Esophagus muscularis mucosa (tissue), 4 donors: ENCODE results near the gene SELENOO. TPM values are rescaled to one million over a fixed set of nuclear protein-coding genes. Genes with fewer than 3 reads are reported as not detected.

Experiments used
- DNase-seq: peaks from one replicate; pipeline ENCODE4 v3.0.0-alpha.2; 2017; ENCODE audit errors: extremely low spot score
- H3K27ac ChIP-seq, 4 donors: fragments of 200-600 bp; sonication (generic); replicated peaks in 1 of 4; 1 replicate in 3 of 4; 2 replicates in 1 of 4; pipeline ENCODE4 v1.5.1; 2016 to 2019; ENCODE audit warnings: mild to moderate bottlenecking in 1 of 4
- H3K27me3 ChIP-seq, 4 donors: fragments of 200-600 bp; sonication (generic); one replicate each; pipeline versions ENCODE4 v1.5.1 to v1.6.0; 2016 to 2019
- H3K36me3 ChIP-seq, 4 donors: fragments of 200-600 bp; sonication (generic); one replicate each; pipeline ENCODE4 v1.5.1; 2016 to 2019
- H3K4me1 ChIP-seq, 4 donors: fragments of 200-600 bp; sonication (generic); one replicate each; pipeline ENCODE4 v1.5.1; 2016 to 2019
- H3K4me3 ChIP-seq, 4 donors: fragments of 200-600 bp; sonication (generic); 1 replicate in 2 of 4; 2 replicates in 2 of 4; pipeline ENCODE4 v1.5.1; 2016 to 2019; ENCODE audit warnings: mild to moderate bottlenecking in 4 of 4, moderate library complexity in 1 of 4
- H3K9me3 ChIP-seq, 4 donors: fragments of 200-600 bp; sonication (generic); 1 replicate in 3 of 4; 2 replicates in 1 of 4; pipeline ENCODE4 v1.5.1; 2016 to 2019
- EP300 ChIP-seq: sonication (generic); formaldehyde crosslinking; IDR thresholded peaks from one replicate; pipeline ENCODE4 v1.6.1; 2017; ENCODE audit warnings: antibody characterized with exemption
- POLR2A ChIP-seq: fragments of 450-650 bp; IDR thresholded peaks from one replicate; pipeline ENCODE4 v1.6.1; 2017; ENCODE audit warnings: antibody characterized with exemption, moderate library complexity, mild to moderate bottlenecking, low read depth
- POLR2AphosphoS5 ChIP-seq, 2 donors: sonication (generic); formaldehyde crosslinking; IDR thresholded peaks; one replicate each; pipeline ENCODE4 v1.6.1; 2017; ENCODE audit warnings: antibody characterized with exemption in 2 of 2
- WGBS: methylation state at CpG from one replicate; pipeline ENCODE4 v1.1.5; 2018; 5-methylcytosine and 5-hydroxymethylcytosine counted together
- intact Hi-C: fragments of 100-400 bp; cut with DNase I; formaldehyde crosslinking; loops from one replicate; pipeline ENCODE4 v1.15.1; 2023
- total RNA-seq, 4 donors: library from RNA; depleted of rRNA; stranded (reverse); fragments of >200 nt; gene quantifications; one replicate each; pipeline versions ENCODE4 v1.1.0 to v1.2.1, GENCODE V29; 2016
- TF ChIP-seq, protein P1 (sequence below), 3 experiments: fragments of 200-600 bp in 2 of 3; fragments of 450-650 bp in 1 of 3; sonication (generic) in 2 of 3; IDR thresholded peaks; one replicate each; pipeline ENCODE4 v1.5.1; 2017 to 2019; ENCODE audit warnings: antibody characterized with exemption in 3 of 3, mild to moderate bottlenecking in 2 of 3, moderate library complexity in 1 of 3

Gene SELENOO
- total RNA-seq, 4 donors from 2014 or later, result 22.4 to 41.0 (median 23.0) TPM

DNA sequence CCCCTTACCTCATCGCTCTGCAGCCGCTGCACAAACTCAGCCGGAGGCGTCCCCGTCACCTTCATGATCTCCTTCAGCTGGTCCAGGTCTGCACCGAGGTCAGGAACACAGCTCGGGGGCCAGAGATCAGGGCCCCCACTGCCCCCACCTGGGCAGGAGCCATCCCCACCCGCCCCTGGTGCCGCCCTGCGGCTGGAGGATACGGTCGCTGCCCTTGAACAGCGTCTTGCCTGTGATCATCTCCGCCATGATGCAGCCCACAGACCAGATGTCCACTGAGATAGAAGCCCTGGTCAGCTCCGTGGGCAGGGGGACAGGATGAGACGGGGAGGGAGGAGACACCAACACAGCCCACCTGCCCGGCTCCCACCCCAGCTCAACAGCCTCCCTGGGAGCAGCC is 54.8 kb downstream of the SELENOO start:
- peaks cover 0 to 23% (median 0%) of the 10 kb centered on the region in 4 donors for H3K27me3 ChIP-seq
- WGBS, result 90% methylated on average over 10 of the region's 17 CpGs
- DNase-seq, result no peak
- peaks cover 23 to 34% (median 29%) of the 10 kb centered on the region in 4 donors for H3K4me1 ChIP-seq
- no peaks in the 10 kb centered on the region for H3K9me3 ChIP-seq
- TF ChIP-seq POLR2A (no peak), POLR2AphosphoS5 (IDR thresholded peaks at IDR 0.05) (no peak)
- TF ChIP-seq, protein P1, sequence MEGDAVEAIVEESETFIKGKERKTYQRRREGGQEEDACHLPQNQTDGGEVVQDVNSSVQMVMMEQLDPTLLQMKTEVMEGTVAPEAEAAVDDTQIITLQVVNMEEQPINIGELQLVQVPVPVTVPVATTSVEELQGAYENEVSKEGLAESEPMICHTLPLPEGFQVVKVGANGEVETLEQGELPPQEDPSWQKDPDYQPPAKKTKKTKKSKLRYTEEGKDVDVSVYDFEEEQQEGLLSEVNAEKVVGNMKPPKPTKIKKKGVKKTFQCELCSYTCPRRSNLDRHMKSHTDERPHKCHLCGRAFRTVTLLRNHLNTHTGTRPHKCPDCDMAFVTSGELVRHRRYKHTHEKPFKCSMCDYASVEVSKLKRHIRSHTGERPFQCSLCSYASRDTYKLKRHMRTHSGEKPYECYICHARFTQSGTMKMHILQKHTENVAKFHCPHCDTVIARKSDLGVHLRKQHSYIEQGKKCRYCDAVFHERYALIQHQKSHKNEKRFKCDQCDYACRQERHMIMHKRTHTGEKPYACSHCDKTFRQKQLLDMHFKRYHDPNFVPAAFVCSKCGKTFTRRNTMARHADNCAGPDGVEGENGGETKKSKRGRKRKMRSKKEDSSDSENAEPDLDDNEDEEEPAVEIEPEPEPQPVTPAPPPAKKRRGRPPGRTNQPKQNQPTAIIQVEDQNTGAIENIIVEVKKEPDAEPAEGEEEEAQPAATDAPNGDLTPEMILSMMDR (IDR thresholded peaks at IDR 0.05), result no peak
- intact Hi-C loops, result no loop called here
- H3K4me3 ChIP-seq, result no peak overlapping the region
- H3K27ac ChIP-seq, result no peak overlapping the region
- peaks cover 0 to 25% (median 8%) of the 10 kb centered on the region in 4 donors for H3K36me3 ChIP-seq

DNA sequence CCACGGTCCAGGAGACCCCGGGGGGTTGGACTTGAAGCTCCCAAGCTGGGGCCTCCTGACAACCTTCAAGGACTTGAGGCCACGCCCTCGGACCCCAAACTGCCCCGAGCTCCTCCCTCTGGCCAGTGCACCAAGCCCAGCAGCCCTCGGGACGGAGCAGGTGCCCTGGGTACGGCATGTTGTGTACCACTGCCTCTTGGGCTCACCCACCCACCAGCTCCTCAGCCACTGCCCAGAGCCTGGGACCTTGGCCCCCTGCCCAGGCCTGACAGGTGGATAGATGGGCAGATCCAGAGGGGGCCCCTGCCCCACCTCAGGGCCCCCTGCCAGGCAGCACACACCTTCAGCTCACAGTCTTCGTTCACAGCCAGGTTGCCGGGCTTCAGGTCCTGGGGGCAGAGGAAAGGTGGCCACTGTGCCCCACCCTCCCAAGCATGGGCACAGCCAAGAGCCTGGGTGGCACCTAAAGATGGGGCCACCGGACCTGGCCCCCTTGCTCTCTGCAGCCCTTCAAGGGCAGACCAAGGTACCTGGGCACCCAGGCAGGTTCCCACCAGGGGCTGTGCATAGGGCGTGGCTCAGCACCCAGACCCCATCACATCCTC is 55.5 kb downstream of the SELENOO start:
- Histone ChIP-seq H3K27me3 (peaks cover 0 to 26% (median 0%) of the 10 kb centered on the region in 4 donors), H3K36me3 (peaks cover 0 to 25% (median 8%) of the 10 kb centered on the region in 4 donors), H3K9me3 (no peaks in the 10 kb centered on the region), H3K4me1 (peaks cover 25 to 31% (median 28%) of the 10 kb centered on the region in 4 donors), H3K27ac (no peak overlapping the region), H3K4me3 (no peak overlapping the region)
- DNase-seq, result no peak
- intact Hi-C loops, result no loop called here
- TF ChIP-seq, protein P1 (IDR thresholded peaks at IDR 0.05), result no peak
- TF ChIP-seq POLR2AphosphoS5 (IDR thresholded peaks at IDR 0.05), result no peak
- no peak for TF ChIP-seq EP300
- TF ChIP-seq POLR2A, result no peak
- WGBS, result 80% methylated on average over 4 of the region's 12 CpGs

DNA sequence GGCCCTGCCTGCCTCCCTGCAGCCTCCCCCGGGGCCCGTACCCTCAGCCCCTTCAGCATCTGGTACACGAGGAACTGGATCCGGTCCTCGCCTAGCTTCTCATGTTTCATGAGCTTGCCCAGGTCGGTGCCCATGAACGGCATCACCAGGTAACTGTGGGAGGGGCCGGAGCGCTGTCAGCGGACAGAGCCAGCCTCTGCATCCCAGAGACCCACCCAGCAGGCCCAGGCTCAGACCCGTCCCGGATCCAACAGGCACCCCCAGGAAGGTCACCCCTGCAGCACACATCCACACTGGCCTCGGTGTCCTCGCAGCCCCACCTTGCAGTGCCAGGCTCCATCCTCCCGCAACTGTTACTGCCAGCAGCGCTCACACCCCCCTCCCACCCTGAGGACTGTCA is 56.2 kb downstream of the SELENOO start:
- peaks cover 0 to 25% (median 8%) of the 10 kb centered on the region in 4 donors for H3K36me3 ChIP-seq
- no peak for TF ChIP-seq POLR2AphosphoS5 (IDR thresholded peaks at IDR 0.05)
- H3K9me3 ChIP-seq, result no peaks in the 10 kb centered on the region
- 80% methylated on average over 9 of the region's 16 CpGs for WGBS
- H3K4me3 ChIP-seq, result no peak overlapping the region
- intact Hi-C loops, result no loop called here
- H3K27me3 ChIP-seq, result peaks cover 0 to 31% (median 0%) of the 10 kb centered on the region in 4 donors
- H3K27ac ChIP-seq, result no peak overlapping the region
- H3K4me1 ChIP-seq, result peaks cover 20 to 30% (median 27%) of the 10 kb centered on the region in 4 donors
- DNase-seq, result no peak

DNA sequence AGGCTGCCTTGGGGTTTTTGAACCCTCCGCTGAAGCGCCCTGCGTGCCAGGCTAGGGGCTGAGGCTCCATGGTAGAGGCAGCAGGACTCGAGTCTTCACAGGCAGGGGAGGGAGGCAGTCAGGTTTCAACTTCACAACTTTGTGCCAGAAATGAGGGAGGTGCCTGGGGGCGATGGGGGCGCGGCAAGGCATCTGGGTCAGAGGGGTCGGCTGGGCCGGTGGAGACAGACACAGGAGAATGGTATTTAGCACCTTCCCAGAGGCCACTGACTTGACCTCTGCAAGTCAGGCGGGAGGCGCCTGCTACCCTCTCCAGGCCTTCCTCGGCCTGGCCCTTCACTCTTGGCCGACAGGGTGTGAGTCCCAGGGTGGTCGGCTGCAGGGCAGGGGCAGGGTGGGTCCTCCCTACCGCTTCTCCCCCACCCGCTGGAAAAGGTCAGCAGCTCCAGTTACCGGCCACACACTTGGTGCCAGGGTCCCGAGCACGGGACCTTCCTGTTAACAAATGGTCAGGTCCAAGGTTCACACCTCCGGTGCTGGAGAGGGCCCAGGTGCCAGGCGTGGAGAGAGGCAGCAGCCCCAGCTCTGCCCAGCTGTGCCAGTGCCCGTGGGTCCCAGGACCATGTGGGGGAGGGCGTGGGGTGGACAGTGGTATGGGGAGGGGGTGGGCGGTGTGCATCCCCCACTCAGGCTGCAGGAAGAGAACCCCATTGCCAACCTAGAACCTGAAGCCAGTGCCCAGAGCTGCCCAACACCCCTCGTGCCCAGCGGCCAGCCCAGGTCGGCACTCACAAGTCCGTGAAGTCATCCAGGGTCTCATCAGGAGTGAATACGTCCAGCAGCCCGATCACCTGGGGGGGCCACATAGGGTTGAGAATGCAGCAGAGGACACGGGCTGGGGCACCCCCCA is 56.9 kb downstream of the SELENOO start:
- no peak overlapping the region for H3K27ac ChIP-seq
- H3K36me3 ChIP-seq, result peaks cover 0 to 25% (median 8%) of the 10 kb centered on the region in 4 donors

More for the DNA sequence above, 56.9 kb downstream of the SELENOO start:
- intact Hi-C loops, result no loop called here
- TF ChIP-seq POLR2A, result no peak
- TF ChIP-seq, protein P1 (IDR thresholded peaks at IDR 0.05), result no peak
- no peak for TF ChIP-seq EP300
- TF ChIP-seq POLR2AphosphoS5 (IDR thresholded peaks at IDR 0.05), result no peak
- Histone ChIP-seq H3K27me3 (peaks cover 0 to 38% (median 0%) of the 10 kb centered on the region in 4 donors), H3K9me3 (no peaks in the 10 kb centered on the region), H3K4me1 (peaks cover 25 to 35% (median 29%) of the 10 kb centered on the region in 4 donors), H3K4me3 (no peak overlapping the region)
- WGBS, result 70% methylated on average over 5 of the region's 31 CpGs
- DNase-seq, result no peak
